GM18951 (cell line): ENCODE results near the gene ARHGAP10.

Experiments used
- POLR2A ChIP-seq: IDR thresholded peaks from 4 replicates; pipeline ENCODE4 v1.6.1; 2011; ENCODE audit warnings: mild to moderate bottlenecking; ENCODE audit not compliant: insufficient read length, insufficient read depth; ENCODE audit errors: extremely low read depth
- in situ Hi-C: fragments of 300-500 bp; cut with MboI; formaldehyde crosslinking; loops from one replicate; pipeline ENCODE4 v1.12.0; 2022; ENCODE audit warnings: low sequenced_read_pairs, mixed read lengths, inconsistent platforms; ENCODE audit not compliant: unreplicated experiment

ARHGAP10 gene

GRCh38 chr4:147764337-147764736, 32.4 kb downstream of the ARHGAP10 start:
- in situ Hi-C loops = no loop called here
- no peak for TF ChIP-seq POLR2A

- TF ChIP-seq POLR2A = no peak
- in situ Hi-C loops = no loop called here
These were observed 33.2 kb downstream of the ARHGAP10 start for GRCh38 chr4:147765121-147765529.

- in situ Hi-C loops = no loop called here
- TF ChIP-seq POLR2A = no peak
These were observed 36.2 kb downstream of the ARHGAP10 start for GRCh38 chr4:147768113-147768512.

GRCh38 chr4:147769386-147769785, 37.5 kb downstream of the ARHGAP10 start:
- TF ChIP-seq POLR2A = no peak
- in situ Hi-C loops = no loop called here

GRCh38 chr4:147770831-147771230, 38.9 kb downstream of the ARHGAP10 start:
- TF ChIP-seq POLR2A = no peak
- in situ Hi-C loops = no loop called here

GRCh38 chr4:147772056-147772455, 40.2 kb downstream of the ARHGAP10 start:
- no peak for TF ChIP-seq POLR2A
- in situ Hi-C loops = no loop called here

GRCh38 chr4:147772459-147772969, 40.6 kb downstream of the ARHGAP10 start:
- in situ Hi-C loops = no loop called here
- TF ChIP-seq POLR2A = no peak

GRCh38 chr4:147773261-147774184, 41.6 kb downstream of the ARHGAP10 start:
- in situ Hi-C loops = no loop called here
- no peak for TF ChIP-seq POLR2A

GRCh38 chr4:147776716-147777115, 44.8 kb downstream of the ARHGAP10 start:
- in situ Hi-C loops = no loop called here
- no peak for TF ChIP-seq POLR2A

- in situ Hi-C loops = no loop called here
These were observed 45.7 kb downstream of the ARHGAP10 start for GRCh38 chr4:147777456-147778091.

GRCh38 chr4:147778942-147779341, 47.1 kb downstream of the ARHGAP10 start:
- in situ Hi-C loops = no loop called here
- no peak for TF ChIP-seq POLR2A

More at GRCh38 chr4:147777456-147778091, 45.7 kb downstream of the ARHGAP10 start:
- TF ChIP-seq POLR2A = no peak

- TF ChIP-seq POLR2A = no peak
- in situ Hi-C loops = no loop called here
These were observed 47.6 kb downstream of the ARHGAP10 start for GRCh38 chr4:147779451-147779850.

- in situ Hi-C loops = no loop called here
- no peak for TF ChIP-seq POLR2A
These were observed 48.4 kb downstream of the ARHGAP10 start for GRCh38 chr4:147780137-147780777.
